GM10847 (cell line): ENCODE data around the gene TNFRSF6B.

Source experiments
- POLR2A ChIP-seq: IDR thresholded peaks from 2 replicates; pipeline ENCODE4 v1.6.1; 2011; ENCODE audit not compliant: insufficient read length; ENCODE audit errors: extremely low read depth

TNFRSF6B gene

DNA sequence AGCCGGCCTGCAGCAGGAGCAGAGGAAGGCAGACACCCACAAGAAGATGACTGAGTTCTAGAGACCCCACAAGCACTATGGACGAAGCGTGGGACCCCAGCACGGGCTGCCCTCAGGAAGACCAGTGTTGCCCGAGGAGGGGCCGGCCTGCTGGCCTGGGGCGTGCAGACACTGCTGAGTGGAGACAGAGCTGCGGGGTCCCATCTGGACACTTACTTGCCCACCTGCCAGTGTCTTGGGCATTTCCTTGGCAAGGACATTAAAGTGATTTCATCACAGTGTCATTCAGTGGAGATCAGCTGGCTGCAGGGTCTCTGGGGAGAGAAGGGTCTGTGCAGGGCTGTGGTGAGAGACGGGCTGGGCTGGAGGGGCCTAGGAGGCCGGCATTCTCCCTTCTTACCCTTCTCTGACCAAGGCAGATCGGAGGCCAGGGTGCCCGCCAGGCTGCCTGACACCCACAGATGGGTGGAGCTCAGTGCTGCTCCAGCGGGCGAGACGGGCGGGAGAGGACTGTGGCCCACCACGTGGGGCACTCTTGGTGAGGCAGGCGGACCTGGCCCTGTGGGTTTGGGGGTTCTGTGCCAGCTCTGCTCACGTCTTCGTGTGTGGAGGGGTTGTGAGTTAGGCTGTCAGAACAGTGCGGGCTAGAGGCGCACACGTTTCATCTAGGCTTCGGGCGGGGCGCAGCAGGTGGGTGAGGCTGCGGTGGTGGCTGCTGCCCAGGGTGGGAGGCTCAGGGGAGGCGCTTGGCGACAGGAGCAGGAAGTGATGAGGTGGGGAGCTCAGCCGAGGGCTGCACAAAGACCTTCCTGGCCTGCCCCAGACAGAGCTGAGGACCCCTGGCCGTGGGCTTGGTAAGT lies 39.6 kb downstream of the TNFRSF6B start, which contains the start of gene LIME1:
TSS of gene LIME1 (plus strand) at position 806 of the 860 bp plus-strand sequence. CDS start 886 bp downstream, outside the sequence.
- peak; percentile 13 for TF ChIP-seq POLR2A

DNA sequence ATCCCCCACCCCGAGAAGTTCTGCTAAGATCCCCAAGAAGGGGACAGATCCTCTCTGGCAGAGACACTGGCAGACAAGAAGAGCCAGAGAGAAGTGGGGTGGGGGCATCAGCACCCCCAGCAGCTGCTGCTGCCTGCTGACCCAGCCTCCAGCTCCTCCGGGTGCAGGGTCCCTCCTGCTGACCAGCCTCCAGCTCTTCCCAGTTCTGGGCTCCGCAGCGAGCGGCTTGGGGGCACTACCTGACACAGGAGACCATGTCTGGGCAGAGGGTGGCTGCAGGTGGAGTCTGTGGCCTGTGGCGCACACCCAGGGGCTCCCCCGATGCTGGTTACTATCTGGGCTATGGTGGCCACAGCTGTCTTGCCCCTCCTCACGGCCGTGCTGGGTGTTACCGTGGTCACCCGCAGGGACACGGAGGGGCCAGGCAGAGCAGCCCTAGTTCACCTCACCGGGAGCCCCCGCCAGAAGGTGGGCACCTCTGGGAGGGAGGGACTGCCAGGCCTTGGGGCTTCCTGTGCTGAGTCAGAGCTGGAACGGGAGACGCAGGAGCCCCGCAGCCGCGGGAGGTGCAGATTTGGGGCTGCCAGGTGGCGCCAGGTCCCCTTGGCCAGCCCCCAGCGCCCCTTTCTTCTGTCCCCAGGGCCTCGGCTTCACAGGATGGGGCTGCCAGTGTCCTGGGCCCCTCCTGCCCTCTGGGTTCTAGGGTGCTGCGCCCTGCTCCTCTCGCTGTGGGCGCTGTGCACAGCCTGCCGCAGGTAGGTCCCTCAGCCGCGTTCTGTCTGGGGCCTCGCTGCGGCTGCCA lies 40.6 kb downstream of the TNFRSF6B start:
- no peak for TF ChIP-seq POLR2A

DNA sequence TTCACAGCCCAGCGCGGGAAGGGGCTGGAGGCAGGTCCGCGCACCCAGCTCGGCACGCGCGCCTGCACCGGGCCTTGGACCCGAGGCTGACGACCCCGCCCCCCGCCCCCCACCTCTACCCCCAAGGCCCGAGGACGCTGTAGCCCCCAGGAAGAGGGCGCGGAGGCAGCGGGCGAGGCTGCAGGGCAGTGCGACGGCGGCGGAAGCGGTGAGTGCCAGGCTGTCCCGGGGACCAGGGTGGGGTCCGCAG lies 41.2 kb downstream of the TNFRSF6B start:
- TF ChIP-seq POLR2A: no peak

DNA sequence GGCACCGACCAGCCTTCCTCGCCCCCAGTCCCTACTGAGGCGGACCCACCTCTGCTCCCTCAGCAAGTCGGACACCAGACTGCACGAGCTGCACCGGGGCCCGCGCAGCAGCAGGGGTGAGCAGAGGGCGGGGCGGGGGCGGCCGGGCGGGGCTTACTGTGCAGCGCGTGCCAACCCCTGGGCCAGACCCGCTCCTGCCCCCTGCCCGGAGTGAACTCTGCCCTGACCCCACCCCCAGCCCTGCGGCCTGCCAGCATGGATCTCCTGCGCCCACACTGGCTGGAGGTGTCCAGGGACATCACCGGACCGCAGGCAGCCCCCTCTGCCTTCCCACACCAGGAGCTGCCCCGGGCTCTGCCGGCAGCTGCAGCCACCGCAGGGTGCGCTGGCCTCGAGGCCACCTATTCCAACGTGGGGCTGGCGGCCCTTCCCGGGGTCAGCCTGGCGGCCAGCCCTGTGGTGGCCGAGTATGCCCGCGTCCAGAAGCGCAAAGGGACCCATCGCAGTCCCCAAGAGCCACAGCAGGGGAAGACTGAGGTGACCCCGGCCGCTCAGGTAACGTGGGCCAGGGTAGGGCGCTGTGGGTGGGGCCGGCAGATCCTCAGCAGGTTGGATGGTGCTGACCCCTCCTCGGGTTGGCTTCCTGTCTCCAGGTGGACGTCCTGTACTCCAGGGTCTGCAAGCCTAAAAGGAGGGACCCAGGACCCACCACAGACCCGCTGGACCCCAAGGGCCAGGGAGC lies 41.7 kb downstream of the TNFRSF6B start:
- TF ChIP-seq POLR2A: peak; percentile 18

DNA sequence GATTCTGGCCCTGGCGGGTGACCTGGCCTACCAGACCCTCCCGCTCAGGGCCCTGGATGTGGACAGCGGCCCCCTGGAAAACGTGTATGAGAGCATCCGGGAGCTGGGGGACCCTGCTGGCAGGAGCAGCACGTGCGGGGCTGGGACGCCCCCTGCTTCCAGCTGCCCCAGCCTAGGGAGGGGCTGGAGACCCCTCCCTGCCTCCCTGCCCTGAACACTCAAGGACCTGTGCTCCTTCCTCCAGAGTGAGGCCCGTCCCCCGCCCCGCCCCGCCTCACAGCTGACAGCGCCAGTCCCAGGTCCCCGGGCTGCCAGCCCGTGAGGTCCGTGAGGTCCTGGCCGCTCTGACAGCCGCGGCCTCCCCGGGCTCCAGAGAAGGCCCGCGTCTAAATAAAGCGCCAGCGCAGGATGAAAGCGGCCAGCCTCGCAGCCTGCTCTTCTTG lies 42.3 kb downstream of the TNFRSF6B start:
- TF ChIP-seq POLR2A: no peak

DNA sequence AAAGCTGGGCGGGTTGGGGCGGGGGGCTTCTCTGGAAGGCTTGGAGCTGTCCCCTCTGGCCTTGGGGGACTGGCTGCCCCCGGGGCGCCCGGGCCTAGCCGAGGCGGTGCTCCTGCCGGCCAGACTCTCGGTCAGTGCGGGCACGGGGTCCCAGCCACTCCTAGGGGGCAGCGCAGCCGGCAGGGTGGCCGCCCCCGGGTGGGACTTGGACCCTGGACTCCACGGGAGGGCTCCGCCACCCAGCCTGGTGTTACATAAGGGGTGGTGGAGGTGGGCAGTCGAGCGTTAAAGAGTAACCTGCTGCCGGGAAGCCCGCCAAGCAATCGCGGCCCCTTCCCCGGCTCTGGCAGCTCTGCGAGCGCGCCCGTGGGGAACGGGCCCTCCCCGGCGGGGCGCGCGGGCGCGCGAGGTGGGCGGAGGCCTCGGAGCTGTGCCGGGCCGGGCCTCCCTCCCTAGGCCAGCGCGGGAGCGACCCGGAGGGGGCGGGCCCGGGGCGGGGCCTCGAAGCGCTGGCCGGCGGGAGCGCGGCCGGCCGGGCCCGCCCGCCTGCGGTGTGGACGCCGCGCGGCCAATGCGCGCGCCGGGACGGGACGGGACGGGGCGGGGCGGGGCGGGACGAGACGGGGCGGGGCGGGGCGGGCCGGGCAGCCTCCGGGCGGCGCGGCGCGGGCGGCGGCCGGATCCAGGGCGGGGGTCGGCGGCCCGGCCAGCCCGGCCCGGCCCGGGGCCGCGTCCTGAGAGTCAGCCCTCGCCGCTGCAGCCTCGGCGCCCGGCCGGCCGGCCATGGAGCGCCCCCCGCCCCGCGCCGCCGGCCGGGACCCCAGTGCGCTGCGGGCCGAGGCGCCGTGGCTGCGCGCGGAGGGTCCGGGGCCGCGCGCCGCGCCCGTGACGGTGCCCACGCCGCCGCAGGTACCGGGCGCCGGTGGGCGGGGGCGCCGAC lies 42.9 kb downstream of the TNFRSF6B start, which contains the start of gene SLC2A4RG:
TSS of gene SLC2A4RG (plus strand) at position 647 of the 940 bp plus-strand sequence. CDS start at position 784, 137 bp downstream.
- peak; percentile 6 for TF ChIP-seq POLR2A

DNA sequence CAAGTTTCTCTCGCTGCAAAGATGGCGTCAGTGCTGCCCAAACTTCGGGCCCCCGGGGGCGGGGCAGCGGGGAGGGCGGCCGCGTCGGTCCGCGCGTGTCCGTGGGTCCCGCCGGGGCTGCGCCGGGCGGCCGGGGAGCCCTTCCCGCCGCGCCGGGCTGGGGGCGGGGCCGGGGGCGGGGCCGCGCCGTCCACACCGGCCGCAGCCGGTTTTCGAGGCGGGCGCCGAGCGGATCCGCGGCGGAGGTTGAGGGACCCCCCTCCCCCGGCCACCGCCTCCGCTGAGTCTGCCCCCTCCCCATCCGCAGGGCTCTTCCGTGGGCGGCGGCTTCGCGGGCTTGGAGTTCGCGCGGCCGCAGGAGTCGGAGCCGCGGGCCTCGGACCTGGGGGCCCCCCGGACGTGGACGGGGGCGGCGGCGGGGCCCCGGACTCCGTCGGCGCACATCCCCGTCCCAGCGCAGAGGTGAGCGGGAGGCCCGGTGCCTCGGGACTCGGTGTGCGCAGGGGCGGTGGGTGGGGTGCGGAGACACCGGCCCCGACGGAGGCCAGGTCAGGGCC lies 43.7 kb downstream of the TNFRSF6B start:
- TF ChIP-seq POLR2A: peak; percentile 6

DNA sequence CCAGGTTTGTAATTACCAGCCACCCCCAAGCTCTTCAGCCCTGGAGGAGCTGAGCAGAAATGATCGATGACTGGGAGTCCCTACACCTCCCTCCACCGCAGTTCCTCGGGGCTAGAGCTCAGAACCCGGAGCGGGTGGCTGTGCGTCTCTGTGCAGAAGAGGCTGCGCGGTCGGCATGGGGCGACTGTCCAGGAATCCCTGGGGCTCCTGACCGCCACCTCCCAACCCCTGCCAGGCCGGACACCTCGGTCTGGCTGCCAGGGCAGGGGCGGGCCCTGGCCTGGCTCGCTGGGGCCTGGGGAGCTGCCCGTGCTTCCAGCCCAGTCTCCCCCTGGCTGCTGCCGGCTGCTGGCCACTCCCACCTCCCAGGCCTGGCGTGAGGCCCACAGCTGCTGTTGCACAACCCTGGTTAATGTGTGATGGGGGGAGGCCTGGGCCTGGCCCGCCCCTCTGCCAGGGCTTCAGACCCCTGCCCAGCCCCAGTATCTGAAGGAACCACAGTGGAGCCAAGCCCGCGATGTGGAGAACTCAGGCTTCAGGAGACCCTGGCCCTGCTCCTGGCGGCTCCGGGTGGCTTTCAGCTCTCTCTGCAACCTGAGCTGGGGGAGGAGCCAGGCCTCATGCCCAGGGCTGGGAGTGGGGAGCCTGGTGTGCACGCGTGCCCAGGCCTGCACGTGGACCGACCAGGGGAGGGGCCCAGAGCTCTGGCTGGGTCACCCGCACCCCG lies 44.3 kb downstream of the TNFRSF6B start:
- no peak for TF ChIP-seq POLR2A

DNA sequence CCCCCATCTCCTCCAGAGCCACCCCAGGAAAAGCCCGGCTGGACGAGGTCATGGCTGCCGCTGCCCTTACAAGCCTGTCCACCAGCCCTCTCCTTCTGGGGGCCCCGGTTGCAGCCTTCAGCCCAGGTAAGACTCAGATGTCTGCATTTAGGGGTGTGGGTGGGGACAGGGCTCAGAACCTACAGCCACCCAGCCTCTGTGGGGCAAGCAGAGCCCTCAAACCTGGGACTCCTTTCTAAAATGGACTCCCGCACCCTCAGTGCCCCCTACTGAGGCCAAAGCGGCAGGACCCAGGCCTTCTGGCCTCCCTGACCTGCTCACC lies 44.9 kb downstream of the TNFRSF6B start:
- TF ChIP-seq POLR2A: no peak

DNA sequence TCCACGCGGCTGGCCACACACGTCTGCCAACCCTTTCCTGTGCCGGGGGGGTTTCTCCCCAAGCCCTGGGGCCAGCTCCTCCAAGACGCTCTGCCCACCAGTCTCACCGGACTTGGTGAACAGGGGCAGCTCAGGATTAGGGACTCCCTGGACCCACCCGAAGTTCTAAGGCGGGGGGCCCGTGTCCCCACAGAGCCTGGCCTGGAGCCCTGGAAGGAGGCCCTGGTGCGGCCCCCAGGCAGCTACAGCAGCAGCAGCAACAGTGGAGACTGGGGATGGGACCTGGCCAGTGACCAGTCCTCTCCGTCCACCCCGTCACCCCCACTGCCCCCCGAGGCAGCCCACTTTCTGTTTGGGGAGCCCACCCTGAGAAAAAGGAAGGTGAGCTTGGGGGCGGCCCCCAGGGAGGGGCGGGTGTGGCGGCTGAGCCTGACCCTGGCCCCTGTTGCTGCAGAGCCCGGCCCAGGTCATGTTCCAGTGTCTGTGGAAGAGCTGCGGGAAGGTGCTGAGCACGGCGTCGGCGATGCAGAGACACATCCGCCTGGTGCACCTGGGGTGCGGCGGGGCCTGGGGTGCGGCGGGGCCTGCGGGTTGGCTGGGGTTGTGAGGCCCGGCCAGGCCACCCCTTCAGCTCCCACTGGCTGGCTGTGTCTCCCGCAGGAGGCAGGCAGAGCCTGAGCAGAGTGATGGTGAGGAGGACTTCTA lies 45.4 kb downstream of the TNFRSF6B start:
- no peak for TF ChIP-seq POLR2A

DNA sequence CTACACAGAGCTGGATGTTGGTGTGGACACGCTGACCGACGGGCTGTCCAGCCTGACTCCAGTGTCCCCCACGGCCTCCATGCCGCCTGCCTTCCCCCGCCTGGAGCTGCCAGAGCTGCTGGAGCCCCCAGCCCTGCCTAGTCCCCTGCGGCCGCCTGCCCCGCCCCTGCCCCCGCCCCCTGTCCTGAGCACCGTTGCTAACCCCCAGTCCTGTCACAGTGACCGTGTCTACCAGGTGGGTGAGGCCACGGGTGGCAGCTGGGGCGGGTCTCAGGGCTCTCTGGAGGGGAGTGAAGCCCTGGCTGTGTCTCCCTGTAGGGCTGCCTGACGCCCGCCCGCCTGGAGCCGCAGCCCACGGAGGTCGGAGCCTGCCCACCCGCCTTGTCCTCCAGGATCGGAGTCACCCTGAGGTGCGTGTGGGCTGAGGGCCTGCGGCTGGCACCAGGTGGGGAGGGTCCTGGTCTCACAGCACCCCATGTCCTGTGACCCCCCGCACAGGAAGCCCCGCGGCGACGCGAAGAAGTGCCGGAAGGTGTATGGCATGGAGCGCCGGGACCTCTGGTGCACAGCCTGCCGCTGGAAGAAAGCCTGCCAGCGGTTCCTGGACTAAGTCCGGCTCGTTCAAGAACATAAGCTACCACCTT lies 46.1 kb downstream of the TNFRSF6B start:
- no peak for TF ChIP-seq POLR2A

DNA sequence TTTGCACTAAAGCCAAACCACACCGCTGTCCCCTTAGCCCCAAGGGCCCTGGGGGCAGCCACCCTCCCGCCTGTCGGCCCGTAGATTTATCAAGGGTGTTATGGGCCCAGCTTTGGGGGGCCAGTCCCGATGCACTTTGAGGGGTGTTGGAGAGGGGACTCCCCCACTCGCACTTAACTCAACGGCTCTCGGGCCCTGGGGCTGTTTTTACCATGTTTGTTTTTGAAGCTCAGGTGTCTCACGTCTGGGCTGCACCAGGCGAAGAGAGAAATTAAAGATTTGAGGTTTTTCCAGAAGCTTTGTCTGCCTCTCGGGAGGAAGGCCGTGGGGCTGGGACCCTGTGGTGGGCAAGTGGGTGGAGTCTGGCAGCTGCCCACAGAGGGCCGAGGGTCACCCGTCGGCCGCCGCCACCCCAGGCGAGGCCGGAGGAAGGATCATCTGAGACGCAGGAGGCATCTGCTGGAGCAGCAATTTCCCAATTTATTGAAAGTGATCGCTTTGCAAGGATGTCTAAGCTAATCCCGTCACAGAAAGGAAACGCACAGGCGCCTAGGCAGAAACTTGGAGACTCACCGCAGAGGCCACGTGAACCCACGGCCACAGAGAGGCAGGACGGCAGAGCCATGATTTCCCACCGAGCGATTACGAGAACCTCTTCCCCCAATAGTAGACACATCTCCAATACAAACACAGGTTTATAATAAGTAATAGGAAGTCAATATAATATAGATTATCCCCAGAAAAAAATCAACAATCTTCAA lies 46.9 kb downstream of the TNFRSF6B start:
- TF ChIP-seq POLR2A: no peak
